Activated CD8-positive, alpha-beta memory T cell treated with anti-CD3 and anti-CD28 coated beads, Interleukin-2, amount 10 ng/mL, durations not matched to agents 7 days and 5 days (primary cell): ENCODE results near the gene CCHCR1. TPM values are rescaled to one million over a fixed set of nuclear protein-coding genes. Genes with fewer than 3 reads are reported as not detected.

Experiments
- ATAC-seq: fragments of 150-1000 bp; cut with Tn5 transposase; one replicate; pipeline ENCODE4 v1.10.0; 2021; ENCODE audit warnings: moderate library complexity
- CTCF ChIA-PET: fragments of 350-600 bp; sonication (Branson Sonifier 250); formaldehyde crosslinking; loops from one replicate; lab custom pipeline; 2021; ENCODE audit warnings: antibody characterized with exemption; lab: Charles Lee
- DNase-seq: peaks from one replicate; pipeline ENCODE4 v3.0.0-alpha.2; 2020
- H3K27ac Mint-ChIP-seq: one replicate; pipeline ENCODE4 v1.8.0; 2021; ENCODE audit warnings: mild to moderate bottlenecking, mixed read lengths
- H3K27me3 Mint-ChIP-seq: one replicate; pipeline ENCODE4 v1.8.0; 2021; ENCODE audit warnings: mixed read lengths
- H3K36me3 Mint-ChIP-seq: one replicate; pipeline ENCODE4 v1.8.0; 2021; ENCODE audit warnings: mild to moderate bottlenecking, mixed read lengths
- H3K4me1 Mint-ChIP-seq: one replicate; pipeline ENCODE4 v1.8.0; 2021; ENCODE audit warnings: mixed read lengths
- H3K4me3 Mint-ChIP-seq: one replicate; pipeline ENCODE4 v1.8.0; 2021; ENCODE audit warnings: mild to moderate bottlenecking, moderate library complexity, mixed read lengths
- H3K9me3 Mint-ChIP-seq: one replicate; pipeline ENCODE4 v1.8.0; 2022; ENCODE audit warnings: low read depth, mixed read lengths
- total RNA-seq, 2 experiments: library from RNA; stranded (reverse); gene quantifications; one replicate each; pipeline ENCODE4 v1.2.3, GENCODE V29; 2021

The CCHCR1 gene
- total RNA-seq, 2 experiments from 2014 or later = 48.3 to 57.9 TPM

- Mint-ChIP-seq H3K27ac (no peak overlapping the region), H3K27me3 (no peaks in the 10 kb centered on the region), H3K9me3 (no peaks in the 10 kb centered on the region), H3K36me3 (peaks cover 15% of the 10 kb centered on the region), H3K4me1 (peaks cover 3% of the 10 kb centered on the region), H3K4me3 (no peak overlapping the region)
- CTCF ChIA-PET = no interaction called here
- DNase-seq (no peak), ATAC-seq (no peak)
Measured at GRCh38 chr6:31149827-31150447, 7.7 kb downstream of the CCHCR1 start.

GRCh38 chr6:31145386-31145785 is 12.2 kb downstream of the CCHCR1 start:
- Mint-ChIP-seq H3K27ac (no peak overlapping the region), H3K9me3 (no peaks in the 10 kb centered on the region), H3K4me3 (no peak overlapping the region), H3K27me3 (no peaks in the 10 kb centered on the region), H3K4me1 (peaks cover 3% of the 10 kb centered on the region), H3K36me3 (peaks cover 6% of the 10 kb centered on the region)
- ATAC-seq = no peak
- CTCF ChIA-PET = interaction anchor here (0.8 to 1.9 kb wide), 4 partner anchors 14 to 230 kb away, joined by 3 to 6 read pairs (median 4); no protein-coding TSS in a partner anchor
- no peak for DNase-seq

DNA sequence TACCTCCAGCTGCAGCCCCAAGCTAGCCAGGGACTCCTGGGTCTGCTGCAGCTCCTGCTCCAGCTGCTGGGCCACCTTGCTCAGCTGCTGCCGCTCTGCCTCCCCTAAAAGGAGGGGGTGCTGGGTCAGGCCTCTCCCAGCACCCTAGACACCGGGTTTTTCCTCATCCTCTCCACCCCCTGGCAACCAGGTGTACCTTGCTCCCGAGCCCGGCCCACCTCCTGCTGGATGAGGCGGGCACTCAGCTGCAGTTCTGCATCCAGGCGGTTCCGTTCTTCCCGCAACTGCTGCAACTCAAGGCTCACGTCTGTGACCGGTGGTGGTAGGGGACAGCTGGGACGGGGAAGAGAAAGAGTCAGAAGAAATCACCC is 12.6 kb downstream of the CCHCR1 start:
- Mint-ChIP-seq H3K4me1 (peaks cover 3% of the 10 kb centered on the region), H3K36me3 (peaks cover 6% of the 10 kb centered on the region), H3K9me3 (no peaks in the 10 kb centered on the region), H3K27ac (no peak overlapping the region), H3K4me3 (no peak overlapping the region), H3K27me3 (no peaks in the 10 kb centered on the region)
- no peak for DNase-seq
- CTCF ChIA-PET = interaction anchor here (0.8 to 1.9 kb wide), 3 partner anchors 14 to 222 kb away, joined by 4 to 6 read pairs (median 4); no protein-coding TSS in a partner anchor
- no peak for ATAC-seq

GRCh38 chr6:31144296-31144969 is 13.2 kb downstream of the CCHCR1 start:
- no peak overlapping the region for H3K27ac Mint-ChIP-seq
- H3K4me3 Mint-ChIP-seq = no peak overlapping the region

GRCh38 chr6:31143148-31143547 is 14.5 kb downstream of the CCHCR1 start:
- H3K36me3 Mint-ChIP-seq = peaks cover 3% of the 10 kb centered on the region
- H3K9me3 Mint-ChIP-seq = no peaks in the 10 kb centered on the region
- DNase-seq (no peak), ATAC-seq (no peak)
- H3K4me1 Mint-ChIP-seq = peaks cover 3% of the 10 kb centered on the region
- CTCF ChIA-PET = interaction anchor here (1.3 to 1.5 kb wide), 2 partner anchors 14 to 224 kb away, joined by 5 to 9 read pairs; no protein-coding TSS in a partner anchor
- H3K4me3 Mint-ChIP-seq = no peak overlapping the region
- no peaks in the 10 kb centered on the region for H3K27me3 Mint-ChIP-seq
- H3K27ac Mint-ChIP-seq = no peak overlapping the region

More at GRCh38 chr6:31144296-31144969, 13.2 kb downstream of the CCHCR1 start:
- ATAC-seq (no peak), DNase-seq (no peak)
- H3K27me3 Mint-ChIP-seq = no peaks in the 10 kb centered on the region
- CTCF ChIA-PET = interaction anchor here (1.2 to 1.9 kb wide), 3 partner anchors 13 to 48 kb away, joined by 3 to 6 read pairs (median 4); partner anchors contain the start of gene TCF19
- no peaks in the 10 kb centered on the region for H3K9me3 Mint-ChIP-seq
- peaks cover 3% of the 10 kb centered on the region for H3K4me1 Mint-ChIP-seq
- H3K36me3 Mint-ChIP-seq = peaks cover 4% of the 10 kb centered on the region

DNA sequence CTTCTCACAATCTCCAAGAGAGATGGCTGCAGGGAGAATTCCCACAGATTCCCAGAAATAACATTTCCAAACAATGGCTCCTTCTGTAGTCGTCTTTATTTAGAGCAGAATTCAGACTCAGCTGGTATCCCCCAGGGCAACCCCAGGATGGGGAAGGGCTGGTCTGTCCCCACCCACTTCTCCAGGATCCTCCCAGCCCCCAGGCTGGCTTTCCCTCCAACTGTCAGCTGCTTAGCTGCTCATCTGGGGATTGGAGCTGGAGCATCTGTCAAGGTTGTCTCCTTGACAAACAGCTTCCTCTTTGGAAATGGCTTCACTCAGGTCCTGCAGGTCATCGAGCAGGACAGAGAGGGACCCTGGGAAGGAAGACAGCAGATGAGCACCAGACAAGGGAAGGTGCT is 15.2 kb downstream of the CCHCR1 start:
- DNase-seq (no peak), ATAC-seq (no peak)
- Mint-ChIP-seq H3K9me3 (no peaks in the 10 kb centered on the region), H3K4me3 (no peak overlapping the region), H3K36me3 (peaks cover 3% of the 10 kb centered on the region), H3K27me3 (no peaks in the 10 kb centered on the region), H3K4me1 (peaks cover 4% of the 10 kb centered on the region), H3K27ac (no peak overlapping the region)
- CTCF ChIA-PET = interaction anchor here (1.3 to 1.5 kb wide), 2 partner anchors 14 to 225 kb away, joined by 5 to 9 read pairs; no protein-coding TSS in a partner anchor

- CTCF ChIA-PET = interaction anchor here (1.3 to 2.0 kb wide), 3 partner anchors 11 to 56 kb away, joined by 3 to 6 read pairs (median 4); no protein-coding TSS in a partner anchor
- no peak overlapping the region for H3K27ac Mint-ChIP-seq
- H3K9me3 Mint-ChIP-seq = no peaks in the 10 kb centered on the region
- peaks cover 4% of the 10 kb centered on the region for H3K4me1 Mint-ChIP-seq
- H3K4me3 Mint-ChIP-seq = no peak overlapping the region
- DNase-seq (no peak), ATAC-seq (no peak)
- H3K36me3 Mint-ChIP-seq = no peaks in the 10 kb centered on the region
- H3K27me3 Mint-ChIP-seq = no peaks in the 10 kb centered on the region
Measured at GRCh38 chr6:31140643-31141042, 17.0 kb downstream of the CCHCR1 start.

DNA sequence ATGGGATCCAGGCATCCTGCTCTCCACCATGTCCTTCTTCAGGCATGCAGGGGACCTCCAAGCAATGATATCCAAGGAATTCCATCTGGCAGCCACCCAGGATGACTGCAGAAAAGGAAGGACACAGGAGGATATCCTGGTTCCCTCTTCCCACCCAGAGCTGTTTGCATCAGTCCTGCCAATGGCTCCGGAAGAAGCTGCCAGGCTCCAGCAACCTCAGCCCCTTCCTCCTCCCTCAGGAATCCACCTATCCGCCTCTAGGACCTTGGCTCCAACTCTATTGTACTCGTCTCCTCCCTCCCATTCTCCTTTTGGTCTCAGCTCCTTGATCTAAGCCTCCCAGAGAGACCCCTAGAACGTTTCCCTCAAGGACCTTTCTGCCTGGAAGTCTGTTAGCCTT is 18.0 kb downstream of the CCHCR1 start:
- Mint-ChIP-seq H3K9me3 (no peaks in the 10 kb centered on the region), H3K27me3 (no peaks in the 10 kb centered on the region), H3K36me3 (no peaks in the 10 kb centered on the region), H3K4me1 (peaks cover 4% of the 10 kb centered on the region), H3K27ac (no peak overlapping the region), H3K4me3 (no peak overlapping the region)
- no peak for DNase-seq
- CTCF ChIA-PET = interaction anchor here (1.0 to 5.0 kb wide), 5 partner anchors 12 to 227 kb away, joined by 3 to 80 read pairs (median 23); no protein-coding TSS in a partner anchor
- no peak for ATAC-seq

DNA sequence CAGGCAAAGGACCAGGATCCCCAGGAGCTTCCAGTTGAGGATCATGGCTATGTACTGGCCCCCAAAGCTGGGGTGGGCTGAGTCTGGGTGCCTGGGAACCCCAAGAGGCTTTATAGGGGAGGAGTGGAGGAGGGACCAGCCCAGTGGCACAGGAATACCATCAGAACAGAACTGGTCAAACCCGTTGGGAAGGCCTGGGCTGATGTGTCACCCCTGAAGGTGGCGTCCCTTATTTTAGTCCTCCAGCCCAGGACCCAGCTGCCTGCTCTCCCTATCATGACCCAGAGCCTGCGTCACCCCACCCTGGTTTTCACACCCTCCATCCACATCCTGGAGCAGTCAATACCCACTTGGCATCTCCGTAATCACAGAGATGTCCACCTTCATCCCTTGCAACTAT is 18.6 kb downstream of the CCHCR1 start, which contains the start of gene PSORS1C2:
Gene PSORS1C2 (minus strand): TSS at position 85 of the 400 bp plus-strand sequence. CDS start 40 bp downstream, at position 45.
- H3K27me3 Mint-ChIP-seq = no peaks in the 10 kb centered on the region
- H3K4me1 Mint-ChIP-seq = peaks cover 4% of the 10 kb centered on the region
- H3K4me3 Mint-ChIP-seq = no peak within 1 kb of the TSS
- DNase-seq (no peak), ATAC-seq (no peak)
- CTCF ChIA-PET = interaction anchor here (1.0 to 5.0 kb wide), 5 partner anchors 11 to 227 kb away, joined by 3 to 80 read pairs (median 23); no protein-coding TSS in a partner anchor
- no peaks in the 10 kb centered on the region for H3K9me3 Mint-ChIP-seq
- H3K36me3 Mint-ChIP-seq = no peaks in the 10 kb centered on the region
- no peak within 1 kb of the TSS for H3K27ac Mint-ChIP-seq

DNA sequence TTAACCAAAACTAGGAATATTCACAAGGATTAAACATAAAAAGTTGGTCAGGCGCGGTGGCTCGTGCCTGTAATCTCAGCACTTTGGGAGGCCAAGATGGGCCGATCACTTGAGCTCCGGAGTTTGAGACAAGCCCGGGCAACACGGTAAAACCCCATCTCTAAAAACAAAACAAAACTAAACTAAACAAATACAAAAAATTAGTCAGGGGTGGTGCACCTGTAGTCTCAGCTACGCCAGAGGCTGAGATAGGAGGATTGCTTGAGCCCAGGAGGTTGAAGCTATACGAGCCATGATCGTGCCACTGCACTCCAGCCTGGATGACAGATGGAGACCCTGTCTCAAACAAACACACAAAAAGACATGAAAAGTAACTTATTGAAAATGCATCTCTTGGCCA is 21.9 kb downstream of the CCHCR1 start:
- CTCF ChIA-PET = interaction anchor here (0.7 to 5.0 kb wide), 4 partner anchors 57 to 241 kb away, joined by 3 to 80 read pairs (median 3); no protein-coding TSS in a partner anchor
- Mint-ChIP-seq H3K27ac (no peak overlapping the region), H3K4me1 (peaks cover 4% of the 10 kb centered on the region), H3K9me3 (no peaks in the 10 kb centered on the region), H3K27me3 (no peaks in the 10 kb centered on the region), H3K36me3 (no peaks in the 10 kb centered on the region), H3K4me3 (no peak overlapping the region)
- no peak for DNase-seq
- ATAC-seq = no peak

DNA sequence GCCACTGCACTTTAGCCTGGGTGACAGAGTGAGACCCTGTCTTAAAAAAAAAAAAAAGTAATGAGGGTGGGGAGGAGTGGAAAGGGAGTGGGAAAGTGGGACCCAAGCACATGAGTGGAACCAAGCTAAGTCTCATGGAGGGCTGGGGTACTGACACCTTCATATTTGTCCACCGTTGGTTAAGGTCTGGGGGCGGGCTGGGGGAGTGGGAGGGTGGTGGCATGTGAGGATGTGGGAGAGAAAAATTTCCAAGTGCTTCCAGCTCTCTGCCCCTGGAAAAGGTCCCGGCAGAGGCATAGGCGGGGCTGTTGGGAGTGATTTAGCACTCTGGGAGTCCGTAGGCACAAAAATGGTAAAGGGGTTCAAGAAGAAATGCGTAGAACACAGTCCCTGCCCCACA is 24.8 kb downstream of the CCHCR1 start:
- Mint-ChIP-seq H3K4me3 (no peak overlapping the region), H3K9me3 (no peaks in the 10 kb centered on the region), H3K27ac (no peak overlapping the region), H3K36me3 (no peaks in the 10 kb centered on the region), H3K27me3 (peaks cover 17% of the 10 kb centered on the region), H3K4me1 (peaks cover 4% of the 10 kb centered on the region)
- ATAC-seq (no peak), DNase-seq (no peak)
- CTCF ChIA-PET = interaction anchor here (1.2 to 2.6 kb wide), 3 partner anchors 39 to 234 kb away, joined by 3 to 13 read pairs (median 3); no protein-coding TSS in a partner anchor

DNA sequence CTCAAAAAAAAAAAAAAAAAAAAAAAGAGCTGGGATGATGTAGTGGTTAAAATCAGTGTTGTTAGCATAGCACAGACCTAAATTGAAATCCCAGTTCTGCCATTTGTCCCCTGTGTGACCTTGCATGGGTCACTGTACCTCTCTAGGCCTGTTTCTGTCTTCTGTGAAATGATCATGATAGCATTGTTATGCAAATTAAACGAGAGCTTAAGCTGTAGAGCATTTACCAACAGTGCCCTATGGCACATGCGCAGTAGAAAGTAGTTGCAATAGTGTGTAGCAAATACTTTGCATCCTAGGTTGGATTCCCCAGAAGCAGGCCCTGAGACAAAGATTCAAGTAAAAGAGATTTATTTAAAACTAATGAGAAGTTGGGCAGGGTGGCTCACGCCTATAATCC is 26.0 kb downstream of the CCHCR1 start:
- no peak for DNase-seq
- H3K27me3 Mint-ChIP-seq = peaks cover 18% of the 10 kb centered on the region
- H3K9me3 Mint-ChIP-seq = no peaks in the 10 kb centered on the region
- CTCF ChIA-PET = interaction anchor here (0.6 to 1.9 kb wide), 5 partner anchors 13 to 321 kb away, joined by 3 to 6 read pairs (median 4); no protein-coding TSS in a partner anchor
- H3K4me1 Mint-ChIP-seq = no peaks in the 10 kb centered on the region
- H3K4me3 Mint-ChIP-seq = no peak overlapping the region
- H3K36me3 Mint-ChIP-seq = no peaks in the 10 kb centered on the region
- no peak for ATAC-seq
- H3K27ac Mint-ChIP-seq = no peak overlapping the region

DNA sequence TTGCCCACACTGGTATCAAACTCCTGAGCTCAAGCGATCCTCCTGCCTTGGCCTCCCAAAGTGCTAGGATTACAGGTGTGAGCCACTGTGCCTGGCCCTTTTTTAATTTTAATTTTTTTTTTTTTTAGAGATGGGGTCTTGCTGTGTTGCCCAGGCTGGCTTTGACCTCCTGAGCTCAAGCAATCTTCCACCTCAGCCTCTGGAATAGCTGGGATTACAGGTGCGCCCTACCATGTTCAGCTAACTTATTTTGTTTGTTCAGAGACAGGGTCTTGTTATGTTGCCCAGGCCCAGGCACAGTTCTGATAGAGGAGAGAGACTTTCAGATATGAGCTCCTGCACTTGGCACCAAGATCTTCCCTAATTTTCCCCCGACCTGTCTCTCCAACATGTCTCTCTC is 26.9 kb downstream of the CCHCR1 start:
- CTCF ChIA-PET = interaction anchor here (1.5 to 2.5 kb wide), 5 partner anchors 10 to 64 kb away, joined by 3 to 8 read pairs (median 6); no protein-coding TSS in a partner anchor
- no peak overlapping the region for H3K4me3 Mint-ChIP-seq
- DNase-seq = no peak
- no peaks in the 10 kb centered on the region for H3K36me3 Mint-ChIP-seq
- H3K27ac Mint-ChIP-seq = no peak overlapping the region
- no peak for ATAC-seq
- H3K9me3 Mint-ChIP-seq = no peaks in the 10 kb centered on the region
- peaks cover 18% of the 10 kb centered on the region for H3K27me3 Mint-ChIP-seq
- no peaks in the 10 kb centered on the region for H3K4me1 Mint-ChIP-seq
